ENCODE measurements around the gene SUPT3H.

SUPT3H gene

DNA sequence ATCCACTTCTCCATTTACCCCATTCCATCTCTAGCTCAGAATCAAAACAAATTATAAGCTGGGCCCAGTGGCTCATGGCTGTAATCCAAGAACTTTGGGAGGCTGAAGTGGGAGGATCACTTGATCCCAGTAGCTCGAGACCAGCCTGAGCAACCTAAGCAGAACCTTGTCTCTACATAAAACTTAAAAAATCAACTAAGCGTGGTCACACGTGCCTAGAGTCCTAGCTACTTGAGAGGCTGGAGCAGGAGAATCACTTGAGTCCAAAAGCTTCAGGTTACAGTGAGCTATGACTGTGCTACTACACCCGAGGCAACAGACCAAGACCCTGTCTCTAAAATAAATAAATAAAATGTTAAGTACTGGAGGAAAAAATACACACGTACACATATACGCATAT is 124.3 kb downstream of the SUPT3H start:
- no peak for TF ChIP-seq ZFX (IDR thresholded peaks at IDR 0.05)
- TF ChIP-seq, protein P1, sequence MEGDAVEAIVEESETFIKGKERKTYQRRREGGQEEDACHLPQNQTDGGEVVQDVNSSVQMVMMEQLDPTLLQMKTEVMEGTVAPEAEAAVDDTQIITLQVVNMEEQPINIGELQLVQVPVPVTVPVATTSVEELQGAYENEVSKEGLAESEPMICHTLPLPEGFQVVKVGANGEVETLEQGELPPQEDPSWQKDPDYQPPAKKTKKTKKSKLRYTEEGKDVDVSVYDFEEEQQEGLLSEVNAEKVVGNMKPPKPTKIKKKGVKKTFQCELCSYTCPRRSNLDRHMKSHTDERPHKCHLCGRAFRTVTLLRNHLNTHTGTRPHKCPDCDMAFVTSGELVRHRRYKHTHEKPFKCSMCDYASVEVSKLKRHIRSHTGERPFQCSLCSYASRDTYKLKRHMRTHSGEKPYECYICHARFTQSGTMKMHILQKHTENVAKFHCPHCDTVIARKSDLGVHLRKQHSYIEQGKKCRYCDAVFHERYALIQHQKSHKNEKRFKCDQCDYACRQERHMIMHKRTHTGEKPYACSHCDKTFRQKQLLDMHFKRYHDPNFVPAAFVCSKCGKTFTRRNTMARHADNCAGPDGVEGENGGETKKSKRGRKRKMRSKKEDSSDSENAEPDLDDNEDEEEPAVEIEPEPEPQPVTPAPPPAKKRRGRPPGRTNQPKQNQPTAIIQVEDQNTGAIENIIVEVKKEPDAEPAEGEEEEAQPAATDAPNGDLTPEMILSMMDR (conservative IDR thresholded peaks at IDR 0.05), result no peak
- H3K27ac ChIP-seq, result no peak overlapping the region

DNA sequence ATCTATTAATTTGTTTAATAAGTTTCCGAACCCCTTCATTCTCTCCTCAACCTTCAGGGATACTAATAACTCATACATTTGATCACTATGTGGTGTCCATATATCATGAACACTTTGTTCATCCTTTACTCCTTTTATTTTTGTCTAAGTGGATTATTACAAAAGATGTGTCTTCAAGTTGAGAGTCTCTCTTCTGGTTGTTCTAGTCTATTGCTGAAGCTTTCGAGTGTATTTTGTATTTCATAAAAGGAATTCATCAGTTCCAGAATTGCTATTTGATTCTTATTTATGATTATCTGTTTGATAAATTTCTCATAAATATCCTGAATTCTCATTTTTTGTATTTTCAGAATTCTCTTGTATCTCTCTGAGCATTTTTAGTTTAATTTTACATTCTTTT is 146.1 kb downstream of the SUPT3H start:
- no peak overlapping the region for H3K27ac ChIP-seq
- TF ChIP-seq ZFX (IDR thresholded peaks at IDR 0.05), result no peak
- TF ChIP-seq, protein P1 (conservative IDR thresholded peaks at IDR 0.05), result no peak

DNA sequence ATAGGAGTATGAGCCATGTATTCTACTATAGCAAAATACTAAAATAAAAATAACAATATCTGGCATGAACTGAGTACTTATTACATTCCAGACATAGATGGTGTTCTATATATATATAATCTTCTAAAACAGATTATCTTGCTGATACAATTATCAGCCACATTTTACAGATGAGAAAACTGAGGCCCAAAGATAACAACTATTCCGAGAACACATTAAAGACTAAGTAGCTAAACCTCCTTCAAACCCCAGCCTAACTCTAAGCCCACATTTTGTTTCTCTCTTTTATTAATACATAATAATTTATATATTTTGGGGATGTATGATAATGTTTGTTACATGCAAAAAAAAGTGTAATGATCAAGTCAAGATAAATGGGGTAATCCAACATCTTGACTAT is 148.3 kb downstream of the SUPT3H start:
- H3K27ac ChIP-seq, result no peak overlapping the region
- TF ChIP-seq, protein P1 (conservative IDR thresholded peaks at IDR 0.05), result no peak
- no peak for TF ChIP-seq ZFX (IDR thresholded peaks at IDR 0.05)

DNA sequence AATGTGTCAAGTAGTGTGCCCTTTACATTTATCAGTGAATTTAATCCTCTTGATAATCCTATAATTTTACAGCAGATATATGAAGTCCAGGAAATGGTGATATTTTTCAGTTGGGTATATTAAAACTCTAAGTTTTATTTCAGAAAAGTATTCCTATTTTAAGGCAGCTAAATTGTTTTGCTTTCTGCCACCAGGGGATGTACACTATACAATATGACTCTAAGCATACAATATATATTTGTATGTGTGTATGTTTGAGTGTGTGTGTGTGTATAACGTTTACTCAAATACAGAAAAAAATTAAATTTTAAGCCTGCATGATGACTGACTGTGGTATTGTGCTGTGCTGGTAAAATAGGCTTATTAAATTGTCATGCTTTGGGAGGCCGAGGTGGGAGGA is 151.7 kb downstream of the SUPT3H start:
- TF ChIP-seq, protein P1 (conservative IDR thresholded peaks at IDR 0.05), result peak; percentile 40
- no peak for TF ChIP-seq ZFX (IDR thresholded peaks at IDR 0.05)
- no peak overlapping the region for H3K27ac ChIP-seq

DNA sequence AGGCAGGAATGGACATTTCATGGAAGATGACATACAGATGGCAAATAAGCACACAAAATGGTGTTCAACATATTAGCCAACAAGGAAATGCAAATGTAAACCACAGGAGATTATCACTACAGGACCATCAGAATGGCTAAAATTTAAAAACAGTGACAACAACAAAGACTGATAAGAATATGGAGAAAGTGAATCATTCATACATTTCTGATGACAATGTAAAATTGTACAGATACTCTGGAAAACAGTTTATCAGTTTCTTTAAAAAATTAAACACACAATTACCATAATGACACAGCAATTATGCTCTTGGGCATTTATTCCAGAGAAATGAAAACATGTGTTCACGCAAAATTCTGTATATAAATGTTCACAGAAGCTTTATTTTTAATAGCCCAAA is 155.4 kb downstream of the SUPT3H start:
- H3K27ac ChIP-seq, result no peak overlapping the region
- no peak for TF ChIP-seq ZFX (IDR thresholded peaks at IDR 0.05)
- TF ChIP-seq, protein P1 (conservative IDR thresholded peaks at IDR 0.05), result no peak

DNA sequence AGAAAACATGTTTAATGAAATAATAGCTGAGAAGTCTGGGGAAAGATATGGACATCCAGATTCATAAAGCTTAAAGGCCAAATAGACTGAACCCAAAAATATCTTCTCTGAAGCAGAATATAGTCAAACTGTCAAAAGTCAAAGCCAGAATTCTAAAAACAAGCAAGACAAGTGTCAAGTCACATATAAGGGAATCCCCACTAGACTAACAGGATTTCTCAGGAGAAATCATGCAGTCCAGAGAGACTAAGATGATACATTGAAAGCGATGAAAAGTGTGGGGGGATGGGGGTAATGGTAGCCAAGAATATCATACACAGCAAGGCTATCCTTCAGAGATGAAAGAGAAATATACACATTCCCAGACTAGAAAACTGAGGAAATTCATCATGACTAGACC is 162.0 kb downstream of the SUPT3H start:
- H3K27ac ChIP-seq, result no peak overlapping the region
- TF ChIP-seq, protein P1 (conservative IDR thresholded peaks at IDR 0.05), result no peak
- TF ChIP-seq ZFX (IDR thresholded peaks at IDR 0.05), result no peak

DNA sequence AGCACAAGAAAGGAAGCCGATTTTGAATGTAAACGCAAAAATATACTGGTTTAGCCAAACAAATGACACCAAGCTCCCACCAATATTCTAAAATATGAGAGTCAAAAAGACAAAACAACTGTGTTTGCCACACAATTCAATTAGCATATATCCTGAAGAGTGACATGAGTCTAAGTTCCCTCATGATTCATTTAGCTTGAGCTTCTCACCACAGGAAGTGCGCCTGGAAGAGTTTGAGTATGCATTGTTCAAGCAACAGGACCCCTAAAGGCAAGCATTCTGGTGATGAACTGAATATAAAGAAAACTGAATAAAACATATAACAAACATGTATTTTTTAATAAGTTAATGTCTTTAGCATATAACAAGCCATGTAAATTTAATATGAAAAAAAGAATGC is 164.8 kb downstream of the SUPT3H start:
- no peak overlapping the region for H3K27ac ChIP-seq
- TF ChIP-seq, protein P1 (conservative IDR thresholded peaks at IDR 0.05), result no peak
- no peak for TF ChIP-seq ZFX (IDR thresholded peaks at IDR 0.05)
